GM19351 (cell line): Measurements from ENCODE around the gene ZNF76.

ENCODE experiments used
- ATAC-seq: cut with Tn5 transposase; IDR thresholded peaks from one replicate; pipeline ENCODE4 v1.9.1; 2021; ENCODE audit warnings: mild to moderate bottlenecking, moderate library complexity; ENCODE audit not compliant: unreplicated experiment

Gene ZNF76

GRCh38 chr6:35265523-35265922 is 6.0 kb downstream of the ZNF76 start:
- no peak for ATAC-seq

GRCh38 chr6:35267446-35267845 is 7.9 kb downstream of the ZNF76 start:
- ATAC-seq = no peak

GRCh38 chr6:35267897-35268296 is 8.4 kb downstream of the ZNF76 start:
- ATAC-seq = no peak

GRCh38 chr6:35272005-35272404 is 12.5 kb downstream of the ZNF76 start:
- ATAC-seq = no peak

- ATAC-seq = no peak
These were observed 14.5 kb downstream of the ZNF76 start for GRCh38 chr6:35273822-35274559.

- no peak for ATAC-seq
These were observed 16.3 kb downstream of the ZNF76 start for GRCh38 chr6:35275744-35276260.

GRCh38 chr6:35278708-35279107 is 19.2 kb downstream of the ZNF76 start:
- ATAC-seq = no peak

GRCh38 chr6:35280903-35281302 is 21.4 kb downstream of the ZNF76 start:
- ATAC-seq = no peak

- ATAC-seq = no peak
These were observed 22.9 kb downstream of the ZNF76 start for GRCh38 chr6:35282472-35282871.

- no peak for ATAC-seq
These were observed 23.8 kb downstream of the ZNF76 start for GRCh38 chr6:35283361-35283760.

GRCh38 chr6:35287671-35288396 is 28.3 kb downstream of the ZNF76 start:
- no peak for ATAC-seq

- no peak for ATAC-seq
These were observed 29.3 kb downstream of the ZNF76 start for GRCh38 chr6:35288834-35289233.

- ATAC-seq = no peak
These were observed 32.0 kb downstream of the ZNF76 start for GRCh38 chr6:35291491-35291890.

GRCh38 chr6:35292494-35292893 is 33.0 kb downstream of the ZNF76 start:
- no peak for ATAC-seq

GRCh38 chr6:35293681-35294080 is 34.1 kb downstream of the ZNF76 start:
- ATAC-seq = no peak

GRCh38 chr6:35294308-35294945 is 34.9 kb downstream of the ZNF76 start:
- no peak for ATAC-seq

- no peak for ATAC-seq
These were observed 35.5 kb downstream of the ZNF76 start for GRCh38 chr6:35295036-35295435.

- no peak for ATAC-seq
These were observed 36.2 kb downstream of the ZNF76 start for GRCh38 chr6:35295521-35296315.

- ATAC-seq = no peak
These were observed 37.5 kb downstream of the ZNF76 start for GRCh38 chr6:35296931-35297600.
